ENCODE data around the gene C10orf95.

The C10orf95 gene

GRCh38 chr10:102400076-102400475, 51.3 kb downstream of the C10orf95 start:
- DNase-seq, result no peak
